ENCODE results near the gene DNAJB12. TPM values are rescaled to one million over a fixed set of nuclear protein-coding genes. Genes with fewer than 3 reads are reported as not detected.
"Not testable (repeated sequence)": the region's sequence is repeated elsewhere in the genome, so short reads cannot be mapped to it uniquely, and the experiment has no call there.

DNAJB12 gene
- total RNA-seq, 6 experiments from 2014 or later = 36.3 to 42.5 (median 39.0) TPM

- H3K27me3 Mint-ChIP-seq (ENCODE audit: insufficient read depth) = no peaks in the 10 kb centered on the region
- no peak for TF ChIP-seq CTCF (IDR thresholded peaks at IDR 0.05)
- H3K4me1 Mint-ChIP-seq (ENCODE audit: low read depth) = peaks cover 11% of the 10 kb centered on the region; the same call in 1 of the 2 replicates
- H3K4me3 Mint-ChIP-seq = no peak overlapping the region
- H3K36me3 Mint-ChIP-seq (ENCODE audit: low read depth) = 0 out of 2 replicates have a peak, but pooled peaks cover under 1% of the 10 kb centered on the region
- no peak for DNase-seq
- no peak overlapping the region for H3K27ac Mint-ChIP-seq
- no peaks in the 10 kb centered on the region for H3K9me3 Mint-ChIP-seq
Measured at GRCh38 chr10:72388062-72388461, 33.3 kb upstream of the DNAJB12 start.

DNA sequence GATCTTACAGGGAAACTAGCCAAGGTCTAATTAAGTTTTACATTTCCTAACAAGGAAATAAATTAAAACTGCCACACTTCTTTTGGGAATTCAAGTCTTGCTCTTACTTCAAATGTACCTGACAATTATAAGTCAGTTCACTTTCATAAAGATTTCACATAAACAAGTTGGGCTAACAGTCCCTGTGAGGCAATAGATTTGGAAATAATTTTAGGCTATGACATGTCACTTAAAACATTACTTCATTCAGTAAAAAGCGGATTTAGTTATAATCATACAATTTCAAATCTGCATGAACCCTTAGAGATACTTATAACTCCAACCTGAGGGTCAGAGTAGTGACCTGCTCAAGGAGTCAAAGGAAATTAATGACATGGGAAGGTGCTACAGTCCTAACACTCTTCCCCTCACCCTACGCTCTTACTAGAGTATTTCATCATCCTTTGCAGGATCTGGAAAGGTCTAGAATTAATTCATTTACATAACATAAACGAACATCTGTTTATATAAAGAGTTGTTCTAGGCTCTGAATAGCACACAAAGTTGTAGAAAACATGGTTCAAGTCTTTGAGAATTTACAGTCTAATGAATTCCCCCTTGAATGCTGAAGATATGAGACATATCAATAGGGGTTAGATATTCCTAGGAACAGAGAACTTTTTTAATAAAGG is 32.3 kb upstream of the DNAJB12 start:
- H3K27me3 Mint-ChIP-seq (ENCODE audit: insufficient read depth) = no peaks in the 10 kb centered on the region
- no peak overlapping the region for H3K4me3 Mint-ChIP-seq
- peaks cover 12% of the 10 kb centered on the region; the same call in 1 of the 2 replicates for H3K4me1 Mint-ChIP-seq (ENCODE audit: low read depth)
- DNase-seq = no peak
- no peaks in the 10 kb centered on the region for H3K36me3 Mint-ChIP-seq (ENCODE audit: low read depth)
- no peak for TF ChIP-seq CTCF (IDR thresholded peaks at IDR 0.05)
- no peaks in the 10 kb centered on the region for H3K9me3 Mint-ChIP-seq
- no peak overlapping the region for H3K27ac Mint-ChIP-seq

DNA sequence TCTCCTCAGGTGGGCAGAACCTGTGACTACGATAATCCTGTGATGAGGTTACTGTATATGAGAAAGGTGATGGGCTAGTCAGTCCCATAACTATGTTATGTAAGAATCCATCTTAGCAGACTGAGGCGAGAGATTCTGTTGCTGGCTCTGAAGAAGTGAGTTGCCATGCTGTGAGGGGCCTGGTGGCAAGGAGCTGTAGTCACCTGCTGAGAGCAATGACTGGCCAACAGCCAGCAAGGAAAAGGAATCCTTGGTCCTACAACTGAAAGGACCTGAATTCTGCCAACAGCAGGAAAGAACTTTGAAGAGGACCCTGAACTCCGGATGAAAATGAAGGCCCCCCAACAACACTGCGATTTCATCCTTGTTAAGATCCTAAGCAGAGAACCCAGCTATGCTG is 31.0 kb upstream of the DNAJB12 start:
- H3K4me1 Mint-ChIP-seq (ENCODE audit: low read depth) = peaks cover 12% of the 10 kb centered on the region; the same call in 1 of the 2 replicates
- no peak overlapping the region for H3K27ac Mint-ChIP-seq
- no peaks in the 10 kb centered on the region for H3K9me3 Mint-ChIP-seq
- H3K36me3 Mint-ChIP-seq (ENCODE audit: low read depth) = no peaks in the 10 kb centered on the region
- no peak overlapping the region for H3K4me3 Mint-ChIP-seq
- H3K27me3 Mint-ChIP-seq (ENCODE audit: insufficient read depth) = no peaks in the 10 kb centered on the region
- TF ChIP-seq CTCF (IDR thresholded peaks at IDR 0.05) = no peak
- no peak for DNase-seq

DNA sequence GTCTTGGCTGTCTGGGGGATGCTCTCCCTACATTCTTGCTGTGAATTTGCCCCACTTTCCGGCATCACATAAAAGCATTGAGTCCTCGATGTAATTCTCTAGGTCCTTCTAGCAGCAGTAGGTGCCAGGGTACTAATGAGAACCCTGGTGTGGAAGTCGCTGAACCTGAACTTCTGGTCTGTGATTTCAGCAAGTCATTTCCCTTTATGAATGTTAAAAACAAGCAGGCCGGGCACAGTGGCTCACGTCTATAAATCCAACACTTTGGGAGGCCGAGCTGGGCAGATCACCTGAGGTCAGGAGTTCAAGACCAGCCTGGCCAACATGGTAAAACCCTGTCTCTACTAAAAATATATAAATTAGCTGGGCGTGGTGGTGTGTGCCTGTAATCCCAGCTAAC is 30.3 kb upstream of the DNAJB12 start:
- not testable (repeated sequence) for H3K36me3 Mint-ChIP-seq (ENCODE audit: low read depth); H3K27ac Mint-ChIP-seq; DNase-seq; H3K27me3 Mint-ChIP-seq (ENCODE audit: insufficient read depth); H3K4me3 Mint-ChIP-seq; H3K9me3 Mint-ChIP-seq
- H3K4me1 Mint-ChIP-seq (ENCODE audit: low read depth) = peaks cover 12% of the 10 kb centered on the region; the same call in 1 of the 2 replicates

DNA sequence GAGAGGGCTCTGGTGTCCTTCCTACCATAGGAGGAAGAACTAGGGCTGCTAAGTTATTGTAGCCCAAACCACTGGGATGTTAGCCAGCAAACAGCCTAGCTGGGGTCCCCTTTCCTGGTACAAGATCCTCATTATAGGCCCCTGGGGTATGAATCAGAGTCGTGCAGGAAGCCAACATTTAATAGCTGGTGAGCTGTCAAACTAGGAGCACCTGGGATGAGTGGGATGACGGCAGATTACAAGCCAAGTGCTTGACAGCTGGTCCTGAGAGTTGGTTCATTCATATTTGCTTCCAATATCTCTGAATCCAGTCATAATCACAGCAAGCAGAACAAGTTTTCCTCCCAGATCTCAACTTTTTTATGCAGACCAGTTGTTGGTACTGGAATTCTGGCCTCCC is 25.1 kb upstream of the DNAJB12 start:
- Mint-ChIP-seq H3K27me3 (ENCODE audit: insufficient read depth) (no peaks in the 10 kb centered on the region; the same call in none of the 2 replicates), H3K4me3 (no peak overlapping the region), H3K4me1 (ENCODE audit: low read depth) (peaks cover 24% of the 10 kb centered on the region), H3K27ac (no peak overlapping the region), H3K36me3 (ENCODE audit: low read depth) (no peaks in the 10 kb centered on the region), H3K9me3 (no peaks in the 10 kb centered on the region)
- DNase-seq = no peak
- no peak for TF ChIP-seq CTCF (IDR thresholded peaks at IDR 0.05)

GRCh38 chr10:72379062-72379461 is 24.3 kb upstream of the DNAJB12 start:
- H3K27me3 Mint-ChIP-seq (ENCODE audit: insufficient read depth) = no peaks in the 10 kb centered on the region; the same call in none of the 2 replicates
- H3K27ac Mint-ChIP-seq = no peak overlapping the region
- H3K36me3 Mint-ChIP-seq (ENCODE audit: low read depth) = no peaks in the 10 kb centered on the region
- no peak for TF ChIP-seq CTCF (IDR thresholded peaks at IDR 0.05)
- H3K4me1 Mint-ChIP-seq (ENCODE audit: low read depth) = peaks cover 19% of the 10 kb centered on the region
- no peak for DNase-seq
- H3K4me3 Mint-ChIP-seq = no peak overlapping the region
- no peaks in the 10 kb centered on the region for H3K9me3 Mint-ChIP-seq

Measured in HFFc6 (cell line).